ENCODE results near the gene MRPL37.

DNA sequence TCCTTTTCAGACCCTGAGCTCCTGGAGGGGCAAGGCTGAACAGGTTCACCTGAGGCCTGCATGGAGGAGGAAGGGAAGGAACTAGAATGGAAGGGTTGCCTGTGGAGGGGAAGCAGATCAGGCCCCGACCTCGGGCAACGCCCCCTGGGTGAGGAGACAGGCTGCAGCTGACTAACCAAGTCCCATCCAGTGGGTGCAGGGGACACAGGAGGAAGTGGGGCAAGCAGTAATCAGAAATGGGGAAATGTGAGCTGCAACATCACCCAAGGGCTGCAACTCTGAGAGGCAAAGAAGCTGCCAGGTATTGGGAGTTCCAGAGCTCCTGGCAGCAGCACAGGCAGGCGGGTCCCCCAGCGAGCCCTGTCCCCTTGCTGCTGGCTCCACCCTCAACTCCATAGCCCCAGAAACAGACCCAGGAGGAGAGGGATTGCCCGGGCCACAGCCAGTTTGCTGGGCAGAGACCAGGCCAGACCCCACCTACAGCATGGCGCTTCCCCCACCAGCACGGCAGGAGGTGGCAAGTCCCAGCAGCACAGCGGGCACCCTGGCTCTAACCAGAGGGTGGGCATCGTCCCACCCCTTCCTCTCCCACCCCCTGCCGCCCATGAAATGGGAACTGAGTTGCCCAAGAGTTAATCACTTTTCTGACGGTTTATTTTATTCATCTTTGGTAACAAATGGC is 38.5 kb downstream of the MRPL37 start:
- TF ChIP-seq, protein P1, sequence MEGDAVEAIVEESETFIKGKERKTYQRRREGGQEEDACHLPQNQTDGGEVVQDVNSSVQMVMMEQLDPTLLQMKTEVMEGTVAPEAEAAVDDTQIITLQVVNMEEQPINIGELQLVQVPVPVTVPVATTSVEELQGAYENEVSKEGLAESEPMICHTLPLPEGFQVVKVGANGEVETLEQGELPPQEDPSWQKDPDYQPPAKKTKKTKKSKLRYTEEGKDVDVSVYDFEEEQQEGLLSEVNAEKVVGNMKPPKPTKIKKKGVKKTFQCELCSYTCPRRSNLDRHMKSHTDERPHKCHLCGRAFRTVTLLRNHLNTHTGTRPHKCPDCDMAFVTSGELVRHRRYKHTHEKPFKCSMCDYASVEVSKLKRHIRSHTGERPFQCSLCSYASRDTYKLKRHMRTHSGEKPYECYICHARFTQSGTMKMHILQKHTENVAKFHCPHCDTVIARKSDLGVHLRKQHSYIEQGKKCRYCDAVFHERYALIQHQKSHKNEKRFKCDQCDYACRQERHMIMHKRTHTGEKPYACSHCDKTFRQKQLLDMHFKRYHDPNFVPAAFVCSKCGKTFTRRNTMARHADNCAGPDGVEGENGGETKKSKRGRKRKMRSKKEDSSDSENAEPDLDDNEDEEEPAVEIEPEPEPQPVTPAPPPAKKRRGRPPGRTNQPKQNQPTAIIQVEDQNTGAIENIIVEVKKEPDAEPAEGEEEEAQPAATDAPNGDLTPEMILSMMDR (IDR thresholded peaks at IDR 0.05) = no peak
- no peak for TF ChIP-seq POLR2A (IDR thresholded peaks at IDR 0.05)

Measured in right lobe of liver (tissue), 4 donors.